Mesodermal cell (in vitro differentiated cells): ENCODE results near the gene SCNM1.
"Not testable (repeated sequence)": the region's sequence is repeated elsewhere in the genome, so short reads cannot be mapped to it uniquely, and the experiment has no call there.

Experiments
- H3K27ac ChIP-seq: 2 replicates; pipeline ENCODE4 v1.7.0; 2013; ENCODE audit warnings: mild to moderate bottlenecking, low read depth, low read length, moderate library complexity; ENCODE audit not compliant: severe bottlenecking
- H3K36me3 ChIP-seq: 2 replicates; pipeline ENCODE4 v1.7.1; 2013; ENCODE audit warnings: mild to moderate bottlenecking, low read length, moderate library complexity; ENCODE audit not compliant: control insufficient read depth, insufficient read depth
- H3K4me1 ChIP-seq: one replicate; pipeline ENCODE4 v1.7.1; 2013; ENCODE audit warnings: mild to moderate bottlenecking, low read length; ENCODE audit not compliant: insufficient read depth, control insufficient read depth, poor library complexity, severe bottlenecking
- H3K4me3 ChIP-seq: 2 replicates; pipeline ENCODE4 v1.7.0; 2013; ENCODE audit warnings: low read length, control low read depth, mild to moderate bottlenecking; ENCODE audit not compliant: insufficient read depth, poor library complexity, severe bottlenecking; ENCODE audit errors: extremely low read depth
- H3K9me3 ChIP-seq: 2 replicates; pipeline ENCODE4 v1.7.1; 2013; ENCODE audit warnings: mild to moderate bottlenecking, low read length, moderate library complexity; ENCODE audit not compliant: control insufficient read depth
- WGBS, 2 experiments: methylation state at CpG; one replicate each; pipeline ENCODE4 v1.1.5; 2013; ENCODE audit warnings: missing lambda C conversion rate in 2 of 2; ENCODE audit not compliant: insufficient coverage in 2 of 2; 5-methylcytosine and 5-hydroxymethylcytosine counted together

Gene SCNM1

DNA sequence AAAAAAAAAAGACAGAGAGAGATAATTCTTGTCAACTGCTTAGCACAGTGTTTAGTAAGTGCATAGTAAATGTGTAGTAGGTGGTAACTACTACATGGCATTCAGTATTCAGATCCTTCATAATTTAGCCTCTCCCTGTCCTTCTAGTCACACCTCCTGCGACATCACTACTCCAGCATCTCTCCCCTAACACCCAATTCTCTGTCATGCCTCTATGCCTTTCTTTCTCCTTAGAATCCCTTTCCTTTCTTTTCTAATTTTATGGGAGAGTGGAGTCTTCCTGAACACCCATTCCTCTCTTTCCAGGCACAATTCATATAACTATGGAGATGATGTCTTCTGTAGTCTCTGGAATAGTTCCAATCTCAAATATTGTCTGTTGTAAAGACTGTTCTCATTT lies 27.9 kb downstream of the SCNM1 start:
- Histone ChIP-seq H3K9me3 (no peaks in the 10 kb centered on the region), H3K4me1 (no peaks in the 10 kb centered on the region), H3K27ac (no peak overlapping the region), H3K36me3 (no peaks in the 10 kb centered on the region), H3K4me3 (no peak overlapping the region)
- 67% methylated on average over 1 of the region's 1 CpG; no CpG with 5 or more reads in 1 of the 2 experiments for WGBS, 2 experiments

DNA sequence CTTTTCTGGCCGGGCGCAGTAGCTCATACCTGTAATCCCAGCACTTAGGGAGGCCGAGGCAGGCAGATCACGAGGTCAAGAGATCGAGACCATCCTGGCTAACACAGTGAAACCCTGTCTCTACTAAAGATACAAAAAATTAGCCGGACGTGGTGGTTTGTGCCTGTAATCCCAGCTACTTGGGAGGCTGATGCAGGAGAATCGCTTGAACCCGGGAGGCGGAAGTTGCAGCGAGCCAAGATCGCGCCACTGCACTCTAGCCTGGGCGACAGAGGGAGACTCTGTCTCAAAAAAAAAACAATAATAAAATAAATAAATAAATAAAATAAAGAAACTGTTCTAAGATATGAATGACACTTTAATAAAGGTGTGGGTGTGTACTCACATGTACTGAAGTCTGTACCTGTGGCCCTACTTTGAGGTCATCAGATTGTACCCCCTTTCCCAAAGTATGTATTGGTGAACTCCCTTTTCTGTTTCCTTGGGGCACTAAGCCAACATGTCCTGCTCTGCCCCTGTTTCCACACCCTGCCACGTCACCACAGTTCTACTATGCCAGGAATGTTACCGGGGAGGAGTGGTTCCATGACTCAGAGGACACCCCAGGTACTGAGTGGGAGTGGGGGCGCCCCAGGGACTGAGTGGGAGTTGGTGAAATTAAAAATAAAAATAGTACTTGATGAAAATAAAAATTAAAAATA lies 29.1 kb downstream of the SCNM1 start:
- H3K4me3 ChIP-seq, H3K27ac ChIP-seq, H3K36me3 ChIP-seq, H3K4me1 ChIP-seq, H3K9me3 ChIP-seq: not testable (repeated sequence)
- 84 to 92% methylated on average over 7 to 12 of the region's 17 CpGs for WGBS, 2 experiments

DNA sequence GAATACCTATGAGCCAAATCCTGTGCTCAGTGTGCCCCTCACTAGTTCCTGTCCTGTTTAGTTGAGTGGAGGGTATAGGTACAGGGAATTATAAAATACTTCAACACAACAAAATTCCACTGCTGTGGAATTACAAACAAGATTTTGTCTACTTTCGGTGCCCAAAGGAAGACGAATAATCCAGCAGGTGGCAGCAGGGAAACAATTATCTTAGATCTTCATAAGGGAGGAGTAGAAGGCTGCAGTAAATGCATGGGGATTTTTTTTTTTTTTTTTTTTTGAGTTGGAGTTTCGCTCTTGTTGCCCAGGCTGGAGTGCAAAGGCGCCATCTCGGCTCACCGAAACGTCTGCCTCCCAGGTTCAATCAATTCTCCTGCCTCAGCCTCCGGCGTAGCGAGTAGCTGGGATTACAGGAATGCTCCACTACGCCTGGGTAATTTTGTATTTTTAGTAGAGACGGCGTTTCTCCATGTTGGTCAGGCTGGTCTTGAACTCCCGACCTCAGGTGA lies 30.4 kb downstream of the SCNM1 start:
- H3K9me3 ChIP-seq, result no peaks in the 10 kb centered on the region
- no peak overlapping the region for H3K4me3 ChIP-seq
- H3K27ac ChIP-seq, result no peak overlapping the region
- WGBS, 2 experiments, result 74 to 76% methylated on average over 8 to 10 of the region's 14 CpGs
- no peaks in the 10 kb centered on the region for H3K4me1 ChIP-seq
- peaks cover 5% of the 10 kb centered on the region for H3K36me3 ChIP-seq

DNA sequence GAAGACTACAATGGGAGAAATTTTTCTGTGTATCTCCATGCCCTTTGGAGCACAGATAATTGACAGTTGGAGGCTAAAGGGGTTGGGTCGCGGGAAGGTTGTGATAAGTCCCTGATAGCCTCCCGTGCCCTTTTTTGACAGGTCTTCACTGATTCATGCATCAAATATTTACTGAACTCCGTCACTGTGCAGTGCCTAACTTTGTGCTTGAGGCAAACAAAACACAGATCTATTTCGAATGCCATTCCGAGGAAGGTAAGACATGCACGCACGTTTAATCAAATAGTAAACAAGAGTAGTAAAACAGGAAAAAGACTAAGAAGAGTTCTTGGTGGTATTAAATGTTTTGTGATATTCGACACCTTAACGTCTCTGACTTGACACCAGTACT lies 31.9 kb downstream of the SCNM1 start:
- Histone ChIP-seq H3K36me3 (peaks cover 20% of the 10 kb centered on the region), H3K4me1 (no peaks in the 10 kb centered on the region), H3K9me3 (no peaks in the 10 kb centered on the region), H3K27ac (peak overlapping the region; percentile 89), H3K4me3 (peak overlapping the region; percentile 100)
- WGBS, 2 experiments, result 42 to 46% methylated on average over 8 to 9 of the region's 10 CpGs

DNA sequence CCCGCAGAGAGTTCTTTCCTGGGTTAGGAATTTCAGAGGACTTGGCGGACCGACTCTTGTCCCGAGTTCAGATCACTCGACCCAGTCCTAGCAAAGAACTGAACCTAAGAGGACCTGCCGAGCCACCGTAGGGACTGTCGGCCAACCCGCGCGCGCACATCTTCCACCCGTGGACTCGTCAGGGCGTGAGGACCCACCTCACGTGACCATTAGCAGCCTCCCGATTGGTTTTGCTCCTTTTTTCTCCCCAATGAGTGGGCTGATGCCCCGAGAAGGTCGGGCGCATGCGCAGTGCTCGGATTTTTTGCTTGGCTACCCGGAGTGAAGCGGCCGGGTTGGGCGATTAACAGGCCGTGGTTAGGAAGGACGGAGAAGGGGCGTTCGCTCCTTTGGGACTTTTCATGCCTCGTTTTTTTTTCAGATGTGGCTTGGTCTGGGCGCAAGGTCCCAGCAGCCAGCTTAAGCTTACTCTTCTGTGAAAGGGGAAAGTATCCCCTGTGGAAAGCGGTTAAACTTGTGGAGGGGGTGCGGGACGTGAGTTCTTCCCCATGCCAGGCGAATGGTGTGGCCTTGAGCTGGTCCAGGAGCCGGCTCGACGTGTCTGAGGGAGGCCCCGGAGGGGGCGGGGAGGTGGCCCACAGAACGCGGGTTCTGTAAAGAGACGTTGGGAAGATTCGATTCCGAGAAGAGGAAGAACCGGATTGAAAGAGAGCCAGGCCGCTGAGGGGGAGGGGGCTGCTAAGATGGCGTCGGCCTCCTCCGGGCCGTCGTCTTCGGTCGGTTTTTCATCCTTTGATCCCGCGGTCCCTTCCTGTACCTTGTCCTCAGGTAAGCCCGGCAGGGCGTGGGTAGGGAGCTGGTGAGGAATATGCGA lies 32.5 kb downstream of the SCNM1 start, which contains the start of gene PIP5K1A:
TSS of gene PIP5K1A (plus strand) at position 299 of the 874 bp plus-strand sequence. CDS start at position 744, 445 bp downstream.
- Histone ChIP-seq H3K9me3 (no peaks in the 10 kb centered on the region), H3K27ac (peak within 1 kb of the TSS; percentile 89), H3K4me3 (peak within 1 kb of the TSS; percentile 100), H3K36me3 (peaks cover 24% of the 10 kb centered on the region), H3K4me1 (no peaks in the 10 kb centered on the region)
- 0% methylated on average over 46 to 52 of the region's 60 CpGs for WGBS, 2 experiments

DNA sequence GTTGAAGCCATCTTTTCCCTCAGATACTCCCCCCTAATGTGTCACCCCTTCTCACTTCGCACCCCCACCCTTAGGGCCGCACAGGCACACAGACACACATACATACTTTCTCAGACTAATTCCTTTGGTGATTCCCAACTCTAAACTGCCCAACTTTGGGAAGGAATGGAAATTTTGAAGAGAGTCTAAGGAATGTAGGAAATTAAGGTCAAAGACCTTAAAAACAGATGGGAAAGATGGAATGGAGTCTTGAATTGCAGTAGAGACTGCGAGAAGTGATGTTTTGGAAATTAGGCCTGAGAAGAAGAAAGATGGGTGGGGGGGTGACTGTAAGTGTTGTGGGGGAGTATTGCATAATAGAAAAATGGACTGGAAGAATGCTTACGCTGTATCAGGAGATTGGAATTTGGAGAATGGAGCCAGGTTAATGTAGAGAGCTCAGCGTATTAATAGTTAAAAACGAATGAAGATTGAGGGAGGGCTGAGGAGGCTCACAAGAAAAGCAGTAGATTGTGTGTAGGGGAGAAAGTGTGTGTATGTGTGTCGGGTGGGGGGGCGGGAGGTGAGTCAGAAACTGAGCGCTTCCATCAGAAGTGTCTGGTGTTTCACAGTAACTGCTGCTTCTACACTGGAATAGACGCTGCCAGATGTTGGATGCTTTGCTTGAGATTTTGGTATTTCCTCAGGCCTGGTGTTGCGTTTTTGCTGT lies 34.1 kb downstream of the SCNM1 start:
- Histone ChIP-seq H3K27ac (peak overlapping the region; percentile 73), H3K36me3 (peaks cover 40% of the 10 kb centered on the region), H3K4me1 (no peaks in the 10 kb centered on the region), H3K4me3 (peak overlapping the region; percentile 100), H3K9me3 (no peaks in the 10 kb centered on the region)
- WGBS, 2 experiments, result 19 to 22% methylated on average over 7 of the region's 11 CpGs

DNA sequence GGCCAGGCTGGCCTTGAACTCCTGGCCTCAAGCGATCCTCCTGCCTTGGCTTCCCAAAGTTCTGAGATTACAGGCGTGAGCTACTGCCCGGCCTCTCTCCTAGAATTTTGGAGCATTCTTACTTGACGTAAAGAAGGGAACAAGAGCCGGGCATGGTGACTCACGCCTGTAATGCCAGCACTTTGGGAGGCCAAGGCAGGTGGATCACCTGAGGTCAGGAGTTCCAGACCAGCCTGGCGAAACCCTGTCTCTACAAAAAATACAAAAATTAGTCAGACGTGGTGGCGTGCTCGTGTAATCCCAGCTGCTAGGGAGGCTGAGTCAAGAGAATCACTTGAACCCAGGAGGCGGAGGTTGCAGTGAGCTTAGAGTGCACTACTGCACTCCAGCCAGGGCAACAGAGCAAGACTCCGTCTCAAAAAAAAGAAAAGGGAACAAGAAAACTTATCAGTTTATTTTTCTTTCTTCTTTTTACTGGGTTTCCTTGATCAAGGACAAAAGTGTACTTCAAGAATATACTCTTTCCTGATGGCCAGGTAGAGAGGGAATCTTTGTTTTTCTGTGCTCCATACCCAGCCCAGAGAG lies 39.5 kb downstream of the SCNM1 start:
- peaks cover 85% of the 10 kb centered on the region for H3K36me3 ChIP-seq
- H3K4me1 ChIP-seq, H3K9me3 ChIP-seq, H3K4me3 ChIP-seq, H3K27ac ChIP-seq: not testable (repeated sequence)
- 97% methylated on average over 10 to 11 of the region's 12 CpGs for WGBS, 2 experiments

DNA sequence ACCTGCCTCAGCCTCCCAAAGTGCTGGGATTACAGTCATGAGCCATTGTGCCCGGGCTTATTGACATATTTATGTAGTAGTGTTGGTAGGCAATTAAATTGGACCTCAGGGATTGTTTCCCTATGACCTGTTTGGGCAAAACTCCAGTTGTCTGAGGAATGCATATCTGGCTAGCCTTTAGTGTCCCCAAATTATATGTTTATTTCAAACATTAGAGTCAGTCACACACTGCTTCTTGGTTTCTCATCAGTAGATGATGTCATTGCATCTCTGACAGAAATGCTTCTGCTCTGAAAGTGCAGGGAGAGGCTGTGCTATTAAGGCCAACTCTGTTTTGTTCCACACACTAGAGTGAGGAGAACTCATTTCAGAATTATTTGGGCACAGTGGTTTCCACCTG lies 44.9 kb downstream of the SCNM1 start:
- Histone ChIP-seq H3K27ac (no peak overlapping the region), H3K4me1 (no peaks in the 10 kb centered on the region), H3K9me3 (no peaks in the 10 kb centered on the region), H3K36me3 (peaks cover 65% of the 10 kb centered on the region), H3K4me3 (no peak overlapping the region)
- WGBS, 2 experiments, result 86% methylated on average over 1 of the region's 1 CpG; no CpG with 5 or more reads in 1 of the 2 experiments

DNA sequence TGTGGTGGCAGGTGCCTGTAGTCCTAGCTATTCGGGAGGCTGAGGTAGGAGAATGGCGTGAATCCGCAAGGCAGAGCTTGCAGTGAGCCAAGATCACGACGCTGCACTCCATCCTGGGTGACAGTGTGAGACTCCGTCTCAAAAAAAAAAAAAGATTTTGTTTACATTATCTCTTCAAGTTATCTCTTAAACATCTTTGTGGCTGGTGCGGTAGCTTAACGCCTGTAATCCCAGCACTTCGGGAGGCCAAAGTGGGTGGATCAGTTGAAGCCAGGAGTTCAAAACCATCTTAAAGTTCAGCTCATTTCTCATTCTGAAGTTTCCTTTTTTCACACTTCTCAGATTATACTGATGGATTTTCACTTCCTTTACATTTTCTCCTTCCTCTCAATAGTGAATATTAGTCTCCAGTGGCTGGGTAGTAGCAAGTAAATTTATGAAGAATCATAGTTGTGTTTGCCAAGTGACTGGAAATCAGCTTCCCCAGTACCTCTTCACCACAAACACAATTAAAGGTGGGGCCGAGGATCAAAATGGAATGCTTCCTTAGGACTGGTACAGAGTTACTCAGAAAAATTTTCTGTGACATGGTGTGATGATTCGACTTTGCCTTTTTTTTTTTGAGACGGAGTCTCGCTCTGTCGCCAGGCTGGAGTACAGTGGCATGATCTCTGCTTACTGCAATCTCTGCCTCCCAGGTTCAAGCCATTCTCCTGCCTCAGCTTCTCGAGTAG lies 46.2 kb downstream of the SCNM1 start:
- Histone ChIP-seq H3K4me1 (no peaks in the 10 kb centered on the region), H3K27ac (no peak overlapping the region), H3K4me3 (no peak overlapping the region), H3K36me3 (peaks cover 54% of the 10 kb centered on the region), H3K9me3 (no peaks in the 10 kb centered on the region)
- WGBS, 2 experiments, result 96 to 99% methylated on average over 11 to 14 of the region's 15 CpGs

DNA sequence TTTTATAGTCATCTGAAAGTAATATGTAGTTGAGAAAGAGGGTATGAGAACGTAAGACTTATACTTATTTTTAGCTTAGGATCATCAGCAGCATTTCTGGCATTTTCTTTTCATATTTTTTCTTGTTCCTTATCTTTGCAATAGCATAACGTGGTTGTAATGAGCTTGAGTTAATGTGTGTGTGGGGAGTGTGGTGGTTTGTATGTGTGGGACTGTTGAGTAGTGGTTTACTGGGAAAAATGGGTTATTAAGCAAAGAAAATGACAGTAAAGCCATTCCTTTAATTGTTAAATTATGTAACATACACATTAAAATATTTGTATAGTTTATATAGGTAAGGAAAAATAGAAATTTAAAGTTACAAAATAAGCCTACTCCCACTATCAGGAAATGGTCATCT lies 47.6 kb downstream of the SCNM1 start:
- peaks cover 53% of the 10 kb centered on the region for H3K36me3 ChIP-seq
- no peak overlapping the region for H3K27ac ChIP-seq
- WGBS, 2 experiments, result no CpG with 5 or more reads among the region's 2 CpGs

More for the DNA sequence above, 47.6 kb downstream of the SCNM1 start:
- no peaks in the 10 kb centered on the region for H3K9me3 ChIP-seq
- no peaks in the 10 kb centered on the region for H3K4me1 ChIP-seq
- no peak overlapping the region for H3K4me3 ChIP-seq
